ENCODE measurements around the gene PTPRM.

DNA sequence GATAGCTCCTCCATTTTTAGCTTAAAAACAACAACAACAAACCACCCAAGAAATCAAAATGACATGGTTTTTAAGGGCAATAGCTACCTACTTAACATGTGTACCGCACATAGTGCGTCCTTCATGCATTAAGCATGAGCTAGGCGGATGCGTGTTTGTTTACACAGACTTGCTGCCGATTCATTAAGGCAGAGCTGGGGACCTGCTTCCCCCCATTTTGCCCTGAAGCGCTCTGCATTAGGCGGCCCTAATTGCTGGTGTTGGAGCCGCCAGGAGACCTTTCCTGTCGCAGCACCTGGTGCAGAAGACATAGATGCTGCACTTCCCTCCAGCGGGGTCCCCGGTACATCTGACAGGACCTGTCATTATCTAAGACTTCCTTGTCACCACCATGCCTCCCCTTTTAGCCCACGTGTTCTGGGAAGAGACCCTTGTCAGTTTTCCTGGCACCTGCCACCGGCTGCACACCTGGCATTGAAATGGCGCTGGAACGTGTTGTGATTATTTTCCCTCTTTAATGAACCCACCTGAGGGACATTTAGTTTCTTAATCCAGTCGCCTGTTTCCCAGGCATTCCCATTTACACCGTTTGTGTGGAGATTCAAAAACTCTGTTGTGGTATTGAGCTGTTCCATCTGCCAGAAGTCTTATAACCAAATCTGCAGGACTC is 781.1 kb downstream of the PTPRM start:
- TF ChIP-seq HDAC2 (IDR thresholded peaks at IDR 0.05) = no peak
- TF ChIP-seq KDM5A (IDR thresholded peaks at IDR 0.05) = no peak
- TF ChIP-seq, protein P1, sequence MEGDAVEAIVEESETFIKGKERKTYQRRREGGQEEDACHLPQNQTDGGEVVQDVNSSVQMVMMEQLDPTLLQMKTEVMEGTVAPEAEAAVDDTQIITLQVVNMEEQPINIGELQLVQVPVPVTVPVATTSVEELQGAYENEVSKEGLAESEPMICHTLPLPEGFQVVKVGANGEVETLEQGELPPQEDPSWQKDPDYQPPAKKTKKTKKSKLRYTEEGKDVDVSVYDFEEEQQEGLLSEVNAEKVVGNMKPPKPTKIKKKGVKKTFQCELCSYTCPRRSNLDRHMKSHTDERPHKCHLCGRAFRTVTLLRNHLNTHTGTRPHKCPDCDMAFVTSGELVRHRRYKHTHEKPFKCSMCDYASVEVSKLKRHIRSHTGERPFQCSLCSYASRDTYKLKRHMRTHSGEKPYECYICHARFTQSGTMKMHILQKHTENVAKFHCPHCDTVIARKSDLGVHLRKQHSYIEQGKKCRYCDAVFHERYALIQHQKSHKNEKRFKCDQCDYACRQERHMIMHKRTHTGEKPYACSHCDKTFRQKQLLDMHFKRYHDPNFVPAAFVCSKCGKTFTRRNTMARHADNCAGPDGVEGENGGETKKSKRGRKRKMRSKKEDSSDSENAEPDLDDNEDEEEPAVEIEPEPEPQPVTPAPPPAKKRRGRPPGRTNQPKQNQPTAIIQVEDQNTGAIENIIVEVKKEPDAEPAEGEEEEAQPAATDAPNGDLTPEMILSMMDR (IDR thresholded peaks at IDR 0.05) = no peak
- no peak for TF ChIP-seq CBX2 (IDR thresholded peaks at IDR 0.05; ENCODE audit: borderline replicate concordance, low read depth)
- no peak for TF ChIP-seq EHMT2 (IDR thresholded peaks at IDR 0.05; ENCODE audit: low read depth)
